ENCODE data around the gene RANBP9.

The RANBP9 gene

DNA sequence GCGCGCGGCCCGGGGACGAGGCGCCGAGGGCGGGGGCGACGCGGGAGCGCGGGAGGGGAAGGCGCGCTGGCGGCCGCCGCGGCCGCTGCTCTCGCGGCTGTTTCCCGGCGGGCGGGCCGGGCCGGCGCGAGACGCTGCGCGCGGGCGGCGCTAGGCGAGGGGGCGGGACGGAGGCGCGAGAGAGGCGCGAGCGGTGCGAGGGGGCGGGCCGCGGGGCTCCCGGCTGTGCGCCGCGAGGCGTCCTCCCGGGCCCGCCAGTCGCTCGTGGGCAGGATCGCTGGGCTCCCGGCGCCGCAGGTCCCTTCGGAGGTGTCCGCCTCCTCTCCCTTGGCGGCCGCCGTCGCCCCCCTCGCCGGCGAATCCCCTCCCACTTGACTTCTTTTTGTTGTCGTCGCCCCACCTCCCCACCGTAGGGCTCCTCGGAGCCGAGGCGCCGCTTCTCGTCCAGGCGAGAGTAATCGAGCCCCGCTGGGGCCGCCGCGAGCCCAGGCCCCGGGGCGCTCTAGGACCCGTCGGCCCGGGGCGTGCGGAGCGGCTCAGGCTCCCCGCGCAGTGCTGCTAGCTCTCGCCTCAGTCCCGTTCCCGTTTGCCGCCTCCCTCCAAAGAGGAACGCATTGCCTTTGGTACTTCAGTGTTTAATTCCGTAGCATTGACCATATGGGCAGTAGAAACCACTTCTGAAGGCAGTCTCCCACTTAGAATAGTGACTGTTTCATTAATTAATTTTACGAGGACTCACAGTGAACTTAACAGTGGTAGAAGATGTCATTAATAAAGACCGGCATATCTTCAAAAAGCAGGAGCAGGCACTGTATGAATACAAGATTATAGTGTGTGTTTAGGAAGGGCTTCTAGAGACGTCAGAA lies at the start of gene RANBP9:
Gene RANBP9, minus strand, starts transcription at position 103 of the 866 bp plus-strand sequence. CDS start 330 bp downstream, outside the sequence.
- DNase-seq (ENCODE audit: low read depth), result peak; percentile 85

DNA sequence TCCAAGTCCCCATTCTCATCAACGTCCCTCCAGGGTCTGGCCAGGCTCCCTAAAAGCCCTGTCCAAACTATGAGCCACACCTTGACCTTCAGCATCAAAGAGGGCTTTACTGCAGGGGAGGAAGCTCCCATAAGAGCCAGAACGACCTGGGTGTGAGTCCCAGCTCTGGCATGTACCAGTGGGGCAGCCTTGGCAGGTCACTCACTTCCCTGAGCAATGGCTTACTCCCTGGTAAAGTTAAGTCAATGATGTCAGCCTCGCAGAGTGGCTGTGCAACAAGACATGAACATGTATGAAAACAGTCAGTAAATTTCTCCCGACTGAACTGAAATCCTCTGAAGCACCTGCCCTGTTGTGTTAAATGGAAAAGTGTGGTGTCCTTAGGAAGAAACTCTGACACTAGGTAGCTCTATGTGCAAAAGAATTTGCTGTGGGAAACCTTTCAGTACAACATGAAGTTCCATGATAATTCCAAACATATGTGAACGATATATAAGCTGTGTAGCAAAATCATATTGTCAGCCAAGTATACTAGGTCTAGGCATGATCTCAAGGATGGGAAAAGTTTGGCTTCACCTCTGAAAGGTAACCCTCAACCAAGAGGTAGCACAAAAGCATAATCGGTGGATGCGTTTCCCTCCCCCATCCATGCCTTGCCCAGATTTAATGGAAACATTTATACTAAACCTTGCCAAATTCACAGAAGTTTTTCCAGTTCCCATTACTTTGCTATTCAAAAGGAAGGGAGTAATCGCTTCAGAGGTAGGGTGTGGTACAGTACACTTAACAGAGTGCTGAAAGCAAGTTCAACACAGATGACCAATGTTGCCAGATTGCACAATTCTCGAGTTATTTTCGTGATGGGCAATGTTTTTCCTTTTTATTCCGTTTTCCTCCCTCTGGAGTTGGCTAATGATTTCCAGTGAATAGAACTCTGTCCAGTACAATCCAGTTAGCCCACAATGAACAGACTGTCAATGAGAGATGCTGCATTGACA lies 49.0 kb upstream of the RANBP9 start:
- DNase-seq (ENCODE audit: low read depth), result peak; percentile 89

DNA sequence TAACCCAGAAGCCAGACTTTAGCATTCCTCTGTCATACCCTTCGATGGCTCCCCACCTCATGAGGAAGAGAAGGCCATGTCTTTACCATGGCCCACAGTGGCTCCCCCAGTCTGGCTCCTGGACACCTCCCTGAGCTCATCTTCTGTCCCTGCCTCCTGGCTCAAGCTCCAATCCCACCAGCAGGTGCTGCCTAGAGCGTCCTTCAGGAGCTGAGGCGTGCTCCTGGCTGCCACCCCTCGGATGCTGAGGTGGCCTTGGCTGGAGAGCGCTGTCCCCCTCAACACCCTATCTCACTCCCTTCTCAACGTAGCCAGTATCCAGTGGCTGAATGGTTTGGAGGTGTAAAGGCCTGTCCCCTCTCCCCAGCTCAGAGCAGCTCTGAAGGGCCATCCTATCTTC lies 47.4 kb upstream of the RANBP9 start:
- no peak for DNase-seq (ENCODE audit: low read depth)

DNA sequence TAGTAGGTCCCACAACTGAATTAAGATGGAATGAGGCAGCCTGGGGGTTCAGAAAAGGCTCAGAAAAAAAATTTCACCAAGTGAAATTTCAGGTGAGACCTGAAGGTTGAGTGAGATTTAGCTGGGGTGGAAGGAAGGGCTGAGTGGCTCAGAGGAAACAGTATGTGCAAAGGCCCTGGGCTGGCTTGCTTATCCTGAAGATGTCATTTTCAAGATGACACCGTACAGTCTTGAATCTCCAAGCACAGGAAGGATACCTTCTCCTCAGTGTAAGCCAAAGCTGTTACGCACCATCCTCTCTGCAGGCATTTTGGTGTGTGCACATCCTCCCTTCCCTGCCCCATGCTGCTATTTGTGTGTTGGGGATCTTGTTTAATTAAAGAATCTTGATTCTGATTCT lies 43.0 kb upstream of the RANBP9 start:
- no peak for DNase-seq (ENCODE audit: low read depth)

DNA sequence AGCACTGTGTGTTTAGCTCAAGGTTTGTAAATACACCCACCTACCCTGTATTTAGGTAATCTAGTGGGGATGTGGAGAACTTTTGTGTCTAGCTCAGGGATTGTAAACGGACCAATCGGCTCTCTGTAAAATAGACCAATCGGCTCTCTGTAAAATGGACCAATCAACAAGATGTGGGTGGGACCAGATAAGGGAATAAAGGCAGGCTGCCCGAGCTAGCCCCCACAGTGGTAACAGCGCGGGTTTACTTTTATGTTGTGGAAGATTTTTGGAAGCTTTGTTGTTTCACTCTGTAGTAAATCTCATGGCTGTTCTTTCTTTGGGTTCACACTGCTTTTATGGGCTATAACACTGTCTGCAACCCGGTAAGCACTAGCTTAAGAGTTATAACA lies 32.1 kb upstream of the RANBP9 start:
- no peak for DNase-seq (ENCODE audit: low read depth)

DNA sequence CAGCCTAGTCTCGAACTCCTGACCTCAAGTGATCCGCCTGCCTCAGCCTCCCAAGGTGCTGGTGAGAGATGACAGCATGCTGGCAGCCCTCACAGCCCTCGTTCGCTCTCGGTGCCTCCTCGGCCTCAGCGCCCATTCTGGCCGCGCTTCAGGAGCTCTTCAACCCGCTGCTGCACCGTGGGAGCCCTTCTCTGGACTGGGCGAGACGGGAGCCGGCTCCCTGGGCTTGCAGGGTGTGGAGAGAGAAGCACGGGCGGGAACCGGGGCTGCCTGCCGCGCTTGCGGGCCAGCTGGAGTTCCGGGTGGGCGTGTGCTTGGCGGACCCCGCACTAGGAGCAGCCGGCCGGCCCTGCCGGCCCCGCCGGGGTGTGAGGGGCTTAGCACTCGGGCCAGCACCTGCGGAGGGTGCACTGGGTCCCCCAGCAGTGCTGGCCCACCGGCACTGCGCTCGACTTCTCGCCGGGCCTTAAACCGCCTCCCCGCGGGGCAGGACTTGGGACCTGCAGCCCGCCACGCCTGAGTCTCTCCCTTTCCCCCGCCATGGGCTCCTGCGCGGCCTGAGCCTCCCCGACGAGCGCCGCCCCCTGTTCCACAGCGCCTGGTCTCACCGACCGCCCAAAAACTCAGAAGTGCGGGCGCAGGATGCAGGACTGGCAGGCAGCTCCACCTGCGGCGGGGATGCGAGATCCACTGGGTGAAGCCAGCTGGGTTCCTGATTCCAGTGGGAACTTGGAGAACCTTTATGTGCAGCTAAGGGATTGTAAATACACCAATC lies 31.5 kb upstream of the RANBP9 start:
- DNase-seq (ENCODE audit: low read depth), result no peak

DNA sequence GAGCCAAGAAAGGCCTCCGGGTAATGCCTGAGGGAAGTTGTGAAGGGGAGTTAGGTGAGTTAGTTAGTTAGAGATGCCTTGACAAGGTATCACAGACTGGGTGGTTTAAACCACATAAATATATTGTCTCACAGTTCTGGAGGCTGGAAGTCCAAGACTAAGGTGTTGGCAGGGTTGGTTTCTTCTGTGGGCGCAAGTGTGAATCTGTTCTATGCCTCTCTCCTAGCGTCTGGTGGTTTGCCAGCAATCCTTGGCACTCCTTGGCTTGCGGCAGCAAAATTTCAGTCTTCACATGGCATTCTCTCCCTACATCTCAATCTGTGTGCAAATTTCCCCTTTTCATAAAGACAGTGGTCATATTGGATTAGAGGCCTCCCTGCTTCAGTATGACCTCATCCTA lies 29.7 kb upstream of the RANBP9 start:
- no peak for DNase-seq (ENCODE audit: low read depth)

DNA sequence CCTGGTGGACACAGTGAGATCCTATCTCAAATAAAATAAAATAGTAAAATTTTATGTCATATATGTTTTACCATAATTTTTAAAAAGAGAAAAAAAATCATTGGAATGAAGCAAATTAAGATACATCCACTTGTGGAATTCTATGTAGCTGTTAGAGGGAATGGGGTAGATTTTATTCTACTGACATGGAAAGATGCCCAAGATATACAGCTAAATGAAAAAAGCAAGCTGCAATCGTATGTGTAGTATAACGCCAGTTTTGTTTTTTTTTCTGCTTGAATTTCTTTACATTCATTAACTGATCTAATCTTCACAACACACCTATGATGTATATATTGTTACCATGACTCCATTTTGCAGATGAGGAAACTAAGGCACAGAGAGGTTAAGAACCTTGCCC lies 23.4 kb upstream of the RANBP9 start:
- DNase-seq (ENCODE audit: low read depth), result no peak

DNA sequence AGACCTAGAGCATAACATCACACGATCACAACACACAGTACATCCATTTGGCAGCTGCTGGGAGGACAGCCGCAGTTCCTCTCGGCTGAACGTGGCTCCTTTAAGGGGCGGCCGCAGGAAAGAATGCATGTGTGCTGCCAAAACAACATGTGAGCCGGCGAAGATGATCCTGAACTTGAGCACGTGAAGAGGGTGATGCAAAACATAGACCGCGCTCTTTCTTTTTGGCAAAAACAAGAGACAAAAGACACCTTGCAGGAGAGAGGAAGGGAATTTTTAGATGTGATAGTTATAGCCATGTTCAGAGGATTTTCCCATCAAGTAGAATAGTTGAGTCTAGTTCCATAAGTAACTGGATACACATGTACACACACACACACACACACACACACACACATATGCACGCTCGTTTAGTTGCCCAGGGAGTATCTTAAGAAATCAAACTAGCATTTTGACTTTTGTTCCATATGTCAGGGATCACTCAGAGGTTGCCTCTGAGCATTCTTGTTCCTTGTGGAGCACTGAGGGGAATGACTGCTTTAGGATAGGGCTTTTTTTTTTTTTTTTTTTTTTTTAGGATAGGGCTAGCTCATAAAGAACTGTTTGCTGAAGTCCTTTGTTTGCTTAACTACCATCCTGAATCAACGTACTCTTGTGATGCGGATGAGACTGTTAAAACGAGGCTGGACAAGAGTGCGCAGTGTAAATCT lies 21.7 kb upstream of the RANBP9 start:
- DNase-seq (ENCODE audit: low read depth), result peak; percentile 95

DNA sequence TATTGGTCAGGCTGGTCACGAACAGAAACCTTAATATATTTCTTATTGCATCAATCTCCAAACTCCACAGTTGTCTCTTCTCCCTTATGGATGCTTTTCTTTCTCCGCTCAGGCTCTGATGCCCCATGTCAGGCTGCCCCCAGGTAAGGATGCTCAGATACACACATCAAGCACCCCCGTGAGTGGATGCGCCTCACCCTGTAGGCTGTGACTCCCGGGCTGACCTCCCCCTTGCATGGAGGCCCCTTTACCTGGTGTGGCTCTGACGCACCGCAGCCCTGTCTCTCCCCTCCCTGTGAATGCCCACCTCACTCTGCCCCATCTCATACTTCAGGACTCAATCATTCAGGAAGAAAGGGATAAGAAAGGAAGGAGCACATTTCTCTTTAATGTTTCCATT lies 19.1 kb upstream of the RANBP9 start:
- DNase-seq (ENCODE audit: low read depth), result no peak

DNA sequence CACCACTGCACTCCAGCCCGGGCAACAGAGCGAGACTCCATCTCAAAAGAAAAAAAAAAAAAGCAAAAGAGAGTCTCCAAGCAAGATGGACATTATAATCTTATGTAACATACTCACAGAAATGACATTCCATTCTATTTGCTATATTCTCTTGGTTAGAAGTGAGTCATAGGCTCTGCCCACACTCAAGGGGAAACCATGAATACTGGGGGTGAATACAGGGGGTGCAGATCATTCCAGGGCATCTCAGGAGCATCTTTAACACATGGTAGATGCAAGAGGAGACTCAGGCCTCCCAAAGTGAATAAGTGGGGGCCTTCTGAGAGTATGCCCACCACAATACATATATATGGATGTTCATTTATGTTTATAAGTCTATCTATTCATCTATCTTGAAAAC lies 18.3 kb upstream of the RANBP9 start:
- no peak for DNase-seq (ENCODE audit: low read depth)

DNA sequence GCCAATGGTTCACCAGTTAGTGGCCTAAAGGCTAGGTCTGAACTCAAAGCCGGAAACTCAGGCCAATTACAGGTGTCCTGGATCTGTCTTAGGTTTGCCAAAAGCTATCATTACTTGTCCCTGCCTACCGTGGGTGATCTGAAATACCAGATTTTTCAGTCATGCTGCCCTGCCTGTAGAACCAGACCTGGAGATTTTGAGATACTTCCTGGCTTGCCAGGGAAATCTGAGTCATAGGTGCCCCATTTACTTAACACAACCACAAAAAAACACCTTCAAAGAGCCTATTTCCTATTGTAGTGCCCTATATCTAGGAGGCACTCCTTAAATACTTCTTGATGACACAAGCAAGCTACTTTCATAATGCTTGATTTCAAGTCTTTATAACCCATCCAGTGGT lies 13.9 kb upstream of the RANBP9 start:
- no peak for DNase-seq (ENCODE audit: low read depth)

DNA sequence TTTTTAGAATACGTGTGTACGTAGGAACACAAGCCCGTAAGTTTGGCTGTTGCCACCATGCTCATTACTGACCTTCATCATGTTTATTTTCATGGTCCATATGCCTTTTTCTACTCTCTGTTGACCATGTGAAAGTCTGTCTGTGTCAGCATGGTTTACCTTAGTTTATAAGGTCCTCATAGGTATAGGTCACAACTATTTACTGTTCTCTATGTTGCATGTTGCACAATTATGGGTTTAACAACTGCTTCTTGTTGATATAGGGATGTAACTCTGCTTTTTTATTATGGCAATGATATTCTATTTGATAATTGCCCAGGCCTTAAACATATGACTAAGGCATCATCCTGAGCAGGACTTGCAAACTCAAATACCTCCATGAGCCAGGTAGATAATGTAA lies 13.4 kb upstream of the RANBP9 start:
- no peak for DNase-seq (ENCODE audit: low read depth)

DNA sequence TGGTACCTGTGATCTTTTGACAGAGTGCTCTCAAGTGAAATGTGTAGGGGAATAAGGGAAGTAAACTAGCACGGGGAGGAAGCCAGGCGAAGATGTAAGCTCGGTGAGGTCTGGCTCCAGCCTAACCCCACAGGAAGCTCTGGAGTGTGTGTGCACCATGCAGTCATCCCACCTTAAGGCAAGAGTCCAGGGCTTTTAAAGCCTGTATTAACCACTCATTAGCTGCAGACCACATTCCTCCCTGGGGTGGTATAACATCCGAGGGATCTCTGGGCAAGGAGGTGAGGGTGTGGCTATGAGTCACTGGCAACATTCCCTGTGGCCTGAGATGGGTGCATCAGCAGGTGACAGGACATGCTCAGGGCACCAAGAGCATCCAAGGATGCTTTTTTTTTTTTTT lies 12.5 kb upstream of the RANBP9 start:
- DNase-seq (ENCODE audit: low read depth), result no peak

DNA sequence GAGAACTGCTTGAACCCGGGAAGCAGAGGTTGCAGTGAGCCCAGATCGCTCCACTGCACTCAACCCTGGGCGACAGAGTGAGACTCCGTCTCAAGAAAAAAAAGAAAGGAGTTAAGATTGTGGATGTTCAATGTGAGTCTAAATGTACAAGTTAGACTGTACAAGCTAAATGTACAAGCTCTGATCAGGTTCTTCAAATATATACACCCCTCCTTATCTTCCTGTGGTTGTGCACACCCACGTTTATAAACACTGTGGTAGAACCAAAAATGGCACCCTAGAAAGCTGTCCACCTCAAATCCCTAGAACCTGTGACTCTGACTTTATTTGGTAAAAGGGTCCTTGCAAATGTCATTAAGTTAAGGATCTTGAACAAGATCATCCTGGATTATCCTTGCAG lies 11.2 kb upstream of the RANBP9 start:
- DNase-seq (ENCODE audit: low read depth), result no peak

DNA sequence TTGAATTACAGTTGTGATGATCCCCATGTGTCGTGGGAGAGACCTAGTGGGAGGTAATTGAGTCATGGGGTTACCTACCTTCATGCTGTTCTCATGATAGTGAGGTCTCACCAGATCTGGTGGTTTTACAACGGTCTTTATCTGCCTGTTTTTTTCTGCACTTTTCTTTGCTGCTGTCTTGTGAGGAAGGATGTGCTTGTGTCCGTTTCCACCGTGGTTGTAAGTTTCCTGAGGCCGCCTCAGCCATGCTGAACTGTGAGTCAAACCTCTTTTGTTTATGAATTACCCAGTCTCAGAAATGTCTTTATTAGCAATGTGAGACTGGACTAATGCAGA lies 6.5 kb upstream of the RANBP9 start:
- DNase-seq (ENCODE audit: low read depth), result no peak

DNA sequence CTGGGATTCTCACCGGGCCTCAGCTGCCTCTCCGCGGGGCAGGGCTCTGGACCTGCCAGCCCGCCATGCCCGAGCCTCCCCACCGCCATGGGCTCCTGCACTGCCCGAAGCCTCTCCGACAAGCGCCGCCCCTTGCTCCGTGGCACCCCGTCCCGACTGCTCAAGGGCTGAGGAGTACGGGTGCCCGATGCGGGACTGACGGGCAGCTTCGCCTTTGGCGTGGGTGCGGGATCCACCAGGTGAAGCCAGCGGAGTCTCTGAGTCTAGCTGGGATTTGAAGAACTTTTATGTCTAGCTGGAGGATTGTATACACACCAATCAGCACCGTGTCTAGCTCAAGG lies 5.3 kb upstream of the RANBP9 start:
- no peak for DNase-seq (ENCODE audit: low read depth)

DNA sequence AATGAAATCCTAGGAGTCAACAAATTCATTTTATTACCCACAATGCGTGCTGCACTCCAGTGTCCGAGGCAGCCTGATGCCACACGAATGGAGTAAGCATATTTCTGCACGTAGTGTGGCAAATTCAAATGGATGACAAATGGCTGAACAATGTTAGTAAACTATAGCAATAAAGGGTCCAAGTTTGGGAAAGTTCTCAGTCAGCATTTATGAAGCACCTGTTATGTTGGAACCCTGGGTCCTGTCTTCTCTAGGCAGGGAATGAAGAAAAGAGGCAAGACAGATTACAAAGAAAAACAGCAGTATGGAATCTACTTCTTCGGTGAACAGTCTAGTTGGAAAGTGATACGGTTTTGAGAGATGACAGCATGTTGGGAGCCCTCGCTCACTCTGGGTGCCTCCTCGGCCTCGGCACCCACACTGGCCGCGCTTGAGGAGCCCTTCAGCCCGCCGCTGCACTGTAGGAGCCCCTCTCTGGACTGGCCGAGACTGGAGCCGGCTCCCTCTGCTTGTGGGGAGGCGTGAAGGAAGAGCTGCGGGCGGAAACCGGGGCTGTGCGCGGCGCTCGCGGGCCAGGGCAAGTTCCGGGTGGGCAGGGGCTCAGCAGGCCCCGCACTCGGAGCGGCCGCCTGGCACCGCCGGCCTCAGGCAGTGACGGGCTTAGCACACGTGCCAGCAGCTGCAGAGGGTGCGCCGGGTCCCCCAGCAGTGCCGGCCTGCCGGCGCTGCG lies 4.8 kb upstream of the RANBP9 start:
- no peak for DNase-seq (ENCODE audit: low read depth)

DNA sequence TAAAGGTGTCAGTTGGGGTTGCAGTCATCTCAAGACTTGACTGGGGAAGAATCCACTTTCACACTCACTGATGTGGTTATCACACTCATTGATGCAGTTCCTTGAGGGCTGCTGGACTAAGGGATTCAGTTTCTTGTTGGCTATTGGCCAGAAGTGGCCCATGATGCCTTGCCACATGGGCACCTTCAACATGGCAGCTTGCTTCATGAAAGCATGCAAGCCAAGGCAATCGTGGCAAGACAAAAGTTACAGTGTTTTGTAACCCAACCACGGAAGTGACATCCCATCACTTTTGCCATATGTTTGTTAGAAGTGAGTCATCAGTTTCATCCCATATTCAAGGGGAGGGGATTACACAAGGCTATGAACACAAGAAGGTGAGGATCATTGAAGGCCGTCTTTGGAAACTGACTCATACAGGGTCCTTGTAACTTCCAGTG lies 3.8 kb upstream of the RANBP9 start:
- DNase-seq (ENCODE audit: low read depth), result no peak

DNA sequence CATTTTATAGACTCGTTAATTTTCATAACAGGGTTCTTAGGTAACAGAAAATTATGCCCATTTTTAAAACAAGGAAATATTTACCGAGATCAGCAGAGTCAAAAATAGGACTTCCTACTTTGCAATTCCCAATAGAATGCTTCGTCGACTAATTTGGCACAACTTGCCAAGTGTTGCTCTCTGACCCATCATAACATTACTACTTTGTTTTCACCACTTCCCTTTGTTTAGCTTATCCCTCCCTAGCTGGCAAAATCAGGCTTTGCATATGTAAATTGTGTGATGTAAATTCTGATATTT lies 914 bp upstream of the RANBP9 start:
- DNase-seq (ENCODE audit: low read depth), result no peak

DNA sequence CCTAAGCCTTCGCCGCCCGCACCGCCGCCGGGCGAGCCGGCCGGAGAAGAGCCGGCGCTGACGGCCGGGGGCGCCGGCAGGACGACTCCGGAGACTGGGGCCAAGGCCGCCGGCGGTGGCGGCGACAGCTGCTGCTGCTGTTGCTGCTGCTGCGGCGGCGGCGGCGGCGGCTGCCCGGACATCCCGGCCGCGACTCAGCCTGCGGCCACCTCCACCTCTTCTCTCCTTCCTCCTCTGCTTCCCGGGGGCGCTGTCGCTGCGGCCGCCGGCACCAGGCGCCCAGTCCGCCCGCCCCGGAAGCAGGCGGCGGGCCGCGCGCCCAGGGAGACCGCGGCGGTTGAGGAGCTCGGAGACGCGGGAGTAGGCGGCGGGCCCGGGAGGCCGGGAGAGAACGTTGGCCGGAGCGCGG lies 307 bp downstream of the RANBP9 start:
- no peak for DNase-seq (ENCODE audit: low read depth)
